ENCODE results near the gene TERT.
"Not testable (repeated sequence)": the region's sequence is repeated elsewhere in the genome, so short reads cannot be mapped to it uniquely, and the experiment has no call there.

TERT gene

DNA sequence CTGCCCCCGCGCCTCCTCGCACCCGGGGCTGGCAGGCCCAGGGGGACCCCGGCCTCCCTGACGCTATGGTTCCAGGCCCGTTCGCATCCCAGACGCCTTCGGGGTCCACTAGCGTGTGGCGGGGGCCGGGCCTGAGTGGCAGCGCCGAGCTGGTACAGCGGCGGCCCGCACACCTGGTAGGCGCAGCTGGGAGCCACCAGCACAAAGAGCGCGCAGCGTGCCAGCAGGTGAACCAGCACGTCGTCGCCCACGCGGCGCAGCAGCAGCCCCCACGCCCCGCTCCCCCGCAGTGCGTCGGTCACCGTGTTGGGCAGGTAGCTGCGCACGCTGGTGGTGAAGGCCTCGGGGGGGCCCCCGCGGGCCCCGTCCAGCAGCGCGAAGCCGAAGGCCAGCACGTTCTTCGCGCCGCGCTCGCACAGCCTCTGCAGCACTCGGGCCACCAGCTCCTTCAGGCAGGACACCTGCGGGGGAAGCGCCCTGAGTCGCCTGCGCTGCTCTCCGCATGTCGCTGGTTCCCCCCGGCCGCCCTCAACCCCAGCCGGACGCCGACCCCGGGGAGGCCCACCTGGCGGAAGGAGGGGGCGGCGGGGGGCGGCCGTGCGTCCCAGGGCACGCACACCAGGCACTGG is 548 bp downstream of the TERT start:
- no peak for DNase-seq (ENCODE audit: low spot score)

DNA sequence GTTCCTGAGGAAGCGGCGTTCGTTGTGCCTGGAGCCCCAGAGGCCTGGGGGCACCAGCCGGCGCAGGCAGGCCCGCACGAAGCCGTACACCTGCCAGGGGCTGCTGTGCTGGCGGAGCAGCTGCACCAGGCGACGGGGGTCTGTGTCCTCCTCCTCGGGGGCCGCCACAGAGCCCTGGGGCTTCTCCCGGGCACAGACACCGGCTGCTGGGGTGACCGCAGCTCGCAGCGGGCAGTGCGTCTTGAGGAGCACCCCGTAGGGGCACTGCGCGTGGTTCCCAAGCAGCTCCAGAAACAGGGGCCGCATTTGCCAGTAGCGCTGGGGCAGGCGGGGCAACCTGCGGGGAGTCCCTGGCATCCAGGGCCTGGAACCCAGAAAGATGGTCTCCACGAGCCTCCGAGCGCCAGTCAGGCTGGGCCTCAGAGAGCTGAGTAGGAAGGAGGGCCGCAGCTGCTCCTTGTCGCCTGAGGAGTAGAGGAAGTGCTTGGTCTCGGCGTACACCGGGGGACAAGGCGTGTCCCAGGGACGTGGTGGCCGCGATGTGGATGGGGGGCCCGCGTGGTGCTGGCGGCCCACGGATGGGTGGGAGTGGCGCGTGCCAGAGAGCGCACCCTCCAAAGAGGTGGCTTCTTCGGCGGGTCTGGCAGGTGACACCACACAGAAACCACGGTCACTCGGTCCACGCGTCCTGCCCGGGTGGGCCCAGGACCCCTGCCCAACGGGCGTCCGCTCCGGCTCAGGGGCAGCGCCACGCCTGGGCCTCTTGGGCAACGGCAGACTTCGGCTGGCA is 1.3 kb downstream of the TERT start:
- DNase-seq (ENCODE audit: low spot score) = peak; percentile 22

DNA sequence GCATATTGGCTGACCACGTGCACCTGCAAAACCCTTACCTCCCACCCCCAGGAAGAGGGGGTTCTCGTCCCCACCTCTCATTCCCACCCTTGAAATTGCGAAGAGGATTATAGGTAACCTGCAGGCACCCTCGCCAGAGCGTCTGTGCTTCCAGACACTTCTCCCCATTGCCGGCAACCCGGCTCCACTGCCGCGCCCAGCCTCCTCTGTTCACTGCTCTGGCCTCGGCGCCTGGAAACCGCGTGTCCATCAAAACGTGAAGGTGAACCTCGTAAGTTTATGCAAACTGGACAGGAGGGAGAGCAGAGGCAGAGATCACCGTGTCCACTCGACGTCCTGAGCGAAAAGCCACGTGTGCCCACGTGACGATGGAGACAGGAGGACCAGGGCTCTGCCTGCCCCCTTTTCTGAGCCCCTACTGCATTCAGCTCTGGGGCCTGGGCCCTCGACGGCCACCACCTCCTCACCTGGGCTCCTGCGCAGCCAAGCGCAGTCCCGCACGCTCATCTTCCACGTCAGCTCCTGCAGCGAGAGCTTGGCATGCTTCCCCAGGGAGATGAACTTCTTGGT is 1.9 kb downstream of the TERT start:
- DNase-seq (ENCODE audit: low spot score) = no peak

DNA sequence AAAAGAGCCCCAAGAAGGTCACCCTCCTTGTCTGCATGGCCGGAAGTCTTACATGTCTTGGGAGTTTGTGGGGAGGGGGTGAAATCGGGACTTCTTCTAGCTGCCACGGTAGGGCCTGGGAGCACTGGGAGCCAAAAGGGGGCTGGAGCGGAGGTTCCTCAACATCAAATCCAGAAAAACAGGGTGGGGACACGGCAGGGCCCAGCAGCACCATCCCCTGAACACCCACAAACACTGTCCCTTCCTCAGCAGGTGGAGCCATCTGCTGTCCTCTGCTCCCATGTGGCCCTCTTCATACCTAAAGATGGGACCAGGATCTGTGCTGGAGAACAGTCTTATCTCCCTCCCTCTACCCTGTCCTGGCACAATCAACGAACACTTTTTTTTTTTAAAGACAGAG is 2.7 kb downstream of the TERT start:
- no peak for DNase-seq (ENCODE audit: low spot score)

DNA sequence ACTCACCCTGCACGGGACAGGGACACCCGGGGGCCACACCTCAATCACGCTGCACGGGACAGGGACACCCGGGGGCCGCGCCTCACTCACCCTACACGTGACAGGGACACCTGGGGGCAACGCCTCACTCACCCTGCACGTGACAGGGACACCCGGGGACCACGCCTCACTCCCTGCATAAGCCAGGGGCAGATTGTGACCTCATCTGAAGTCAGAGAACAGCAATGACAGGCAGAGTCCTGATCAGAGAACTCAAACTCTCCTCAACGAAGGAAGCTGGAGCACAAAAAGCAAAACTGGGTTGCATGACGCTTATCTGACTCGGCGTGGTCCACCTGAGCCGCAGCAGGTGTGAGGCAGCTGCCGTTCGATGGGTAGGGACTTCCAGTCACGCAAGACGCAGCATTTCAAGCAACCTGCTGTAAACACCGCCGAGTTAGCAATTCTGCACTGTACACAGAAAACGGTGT is 3.2 kb downstream of the TERT start:
- no peak for DNase-seq (ENCODE audit: low spot score)

DNA sequence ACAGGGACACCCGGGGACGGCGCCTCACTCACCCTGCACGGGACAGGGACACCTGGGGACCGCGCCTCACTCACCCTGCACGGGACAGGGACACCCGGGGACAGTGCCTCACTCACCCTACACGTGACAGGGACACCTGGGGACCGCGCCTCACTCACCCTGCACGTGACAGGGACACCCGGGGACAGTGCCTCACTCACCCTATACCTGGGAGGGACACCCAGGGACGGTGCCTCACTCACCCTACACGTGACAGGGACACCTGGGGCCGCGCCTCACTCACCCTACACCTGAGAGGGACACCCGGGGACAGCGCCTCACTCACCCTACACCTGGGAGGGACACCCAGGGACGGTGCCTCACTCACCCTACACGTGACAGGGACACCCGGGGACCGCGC is 3.9 kb downstream of the TERT start:
- not testable (repeated sequence) for DNase-seq (ENCODE audit: low spot score)

DNA sequence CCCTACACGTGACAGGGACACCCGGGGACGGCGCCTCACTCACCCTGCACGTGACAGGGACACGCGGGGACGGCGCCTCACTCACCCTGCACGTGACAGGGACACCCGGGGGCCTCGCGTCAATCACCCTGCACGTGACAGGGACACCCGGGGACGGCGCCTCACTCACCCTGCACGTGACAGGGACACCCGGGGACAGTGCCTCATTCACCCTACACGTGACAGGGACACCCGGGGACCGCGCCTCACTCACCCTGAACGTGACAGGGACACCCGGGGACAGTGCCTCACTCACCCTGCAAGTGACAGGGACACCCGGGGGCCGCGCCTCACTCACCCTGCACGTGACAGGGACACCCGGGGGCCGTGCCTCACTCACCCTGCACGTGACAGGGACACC is 5.3 kb downstream of the TERT start:
- DNase-seq (ENCODE audit: low spot score) = not testable (repeated sequence)

DNA sequence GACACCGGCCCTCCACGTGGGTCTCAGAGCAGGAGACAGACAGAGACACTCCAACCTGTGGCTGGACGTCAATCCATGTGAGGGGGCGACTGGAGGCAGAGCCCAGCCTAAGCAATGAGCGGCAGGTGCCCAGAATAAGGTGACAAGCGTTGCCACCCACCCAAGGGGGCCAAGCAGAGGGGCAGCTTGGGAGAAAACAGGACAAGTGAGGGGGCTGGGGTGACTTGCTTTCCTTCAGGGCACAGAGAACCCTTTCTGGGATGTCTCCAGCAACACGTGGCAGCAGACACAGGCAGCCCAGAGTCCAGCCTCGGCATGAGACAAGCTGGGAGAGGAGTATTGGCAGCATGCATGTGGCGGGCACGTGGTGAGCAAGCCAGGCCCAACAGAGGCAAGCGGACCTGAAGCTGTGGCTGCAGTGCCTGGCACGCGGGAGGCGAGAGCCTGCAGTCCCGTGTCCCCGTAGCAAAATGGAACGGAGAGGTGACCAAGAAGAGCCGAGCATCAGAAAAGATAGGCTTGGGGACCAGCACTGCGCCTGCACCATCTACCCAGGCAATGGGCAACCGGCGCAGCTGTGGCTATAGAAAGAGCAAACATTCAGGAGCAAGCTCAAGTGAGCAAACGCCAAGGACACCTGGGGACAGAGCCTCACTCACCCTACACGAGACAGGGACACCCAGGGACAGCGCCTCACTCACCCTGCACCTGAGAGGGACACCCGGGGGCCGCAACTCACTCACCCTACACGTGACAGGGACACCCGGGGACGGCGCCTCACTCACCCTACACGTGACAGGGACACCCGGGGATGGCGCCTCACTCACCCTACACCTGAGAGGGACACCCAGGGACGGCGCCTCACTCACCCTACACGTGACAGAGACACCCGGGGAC is 6.2 kb downstream of the TERT start:
- no peak for DNase-seq (ENCODE audit: low spot score)

DNA sequence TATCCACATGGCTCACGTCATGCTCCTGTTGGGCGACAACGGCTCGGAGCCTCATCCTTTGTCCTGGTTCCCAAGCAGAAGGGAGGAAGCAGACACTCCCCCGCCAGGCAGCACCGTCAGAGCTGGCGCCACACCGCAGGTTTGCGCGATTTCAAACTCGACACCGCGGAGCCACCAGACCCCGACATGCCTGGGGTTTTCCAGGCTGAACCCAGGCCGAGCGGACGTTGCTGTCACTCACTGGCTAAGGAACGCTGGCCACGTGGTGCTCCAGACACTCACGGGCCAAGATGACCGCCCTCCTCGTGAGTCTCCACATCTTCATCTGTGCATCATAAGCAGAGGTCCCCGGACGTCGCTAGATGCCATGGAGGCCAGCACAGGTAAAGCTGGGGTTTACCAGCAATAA is 9.0 kb downstream of the TERT start:
- no peak for DNase-seq (ENCODE audit: low spot score)

DNA sequence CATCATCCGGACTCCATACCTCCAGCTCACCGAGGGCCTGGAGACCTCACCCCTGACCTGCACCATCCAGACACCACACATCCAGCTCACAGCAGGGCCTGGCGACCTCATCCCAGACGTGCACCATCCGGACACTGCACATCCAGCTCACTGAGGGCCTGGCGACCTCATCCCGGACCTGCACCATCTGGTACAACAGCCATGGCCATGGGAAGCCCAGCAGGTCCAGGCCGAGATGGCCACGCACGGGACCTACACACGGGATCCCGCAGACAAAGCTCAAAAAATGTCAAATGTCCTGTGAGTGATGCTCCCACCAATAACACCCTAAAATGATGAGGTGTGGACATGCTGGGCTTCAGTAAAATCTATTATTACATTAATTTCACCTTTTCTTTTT is 9.7 kb downstream of the TERT start:
- DNase-seq (ENCODE audit: low spot score) = no peak

DNA sequence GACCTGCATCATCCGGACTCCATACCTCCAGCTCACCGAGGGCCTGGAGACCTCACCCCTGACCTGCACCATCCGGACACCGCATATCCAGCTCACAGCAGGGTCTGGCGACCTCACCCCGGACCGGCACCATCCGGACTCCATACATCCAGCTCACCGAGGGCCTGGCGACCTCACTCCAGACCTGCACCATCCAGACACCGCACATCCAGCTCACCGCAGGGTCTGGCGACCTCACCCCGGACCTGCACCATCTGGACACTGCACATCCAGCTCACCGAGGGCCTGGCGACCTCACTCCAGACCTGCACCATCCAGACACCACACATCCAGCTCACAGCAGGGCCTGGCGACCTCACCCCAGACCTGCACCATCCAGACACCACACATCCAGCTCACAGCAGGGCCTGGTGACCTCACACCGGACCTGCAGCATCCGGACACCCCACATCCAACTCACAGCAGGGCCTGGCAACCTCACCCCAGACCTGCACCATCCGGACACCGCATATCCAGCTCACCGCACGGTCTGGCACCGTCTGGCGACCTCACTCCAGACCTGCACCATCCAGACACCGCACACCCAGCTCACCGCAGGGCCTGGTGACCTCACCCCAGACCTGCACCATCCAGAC is 10.4 kb downstream of the TERT start:
- not testable (repeated sequence) for DNase-seq (ENCODE audit: low spot score)

DNA sequence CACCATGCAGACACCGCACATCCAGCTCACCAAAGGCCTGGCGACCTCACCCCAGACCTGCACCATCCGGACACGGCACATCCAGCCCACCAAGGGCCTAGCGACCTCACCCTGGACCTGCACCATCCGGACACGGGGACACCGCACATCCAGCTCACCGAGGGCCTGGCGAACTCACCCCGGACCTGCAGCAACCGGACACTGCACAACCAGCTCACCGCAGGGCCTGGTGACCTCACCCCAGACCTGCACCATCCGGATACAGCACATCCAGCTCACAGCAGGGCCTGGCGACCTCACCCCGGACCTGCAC is 11.2 kb downstream of the TERT start:
- DNase-seq (ENCODE audit: low spot score) = not testable (repeated sequence)

DNA sequence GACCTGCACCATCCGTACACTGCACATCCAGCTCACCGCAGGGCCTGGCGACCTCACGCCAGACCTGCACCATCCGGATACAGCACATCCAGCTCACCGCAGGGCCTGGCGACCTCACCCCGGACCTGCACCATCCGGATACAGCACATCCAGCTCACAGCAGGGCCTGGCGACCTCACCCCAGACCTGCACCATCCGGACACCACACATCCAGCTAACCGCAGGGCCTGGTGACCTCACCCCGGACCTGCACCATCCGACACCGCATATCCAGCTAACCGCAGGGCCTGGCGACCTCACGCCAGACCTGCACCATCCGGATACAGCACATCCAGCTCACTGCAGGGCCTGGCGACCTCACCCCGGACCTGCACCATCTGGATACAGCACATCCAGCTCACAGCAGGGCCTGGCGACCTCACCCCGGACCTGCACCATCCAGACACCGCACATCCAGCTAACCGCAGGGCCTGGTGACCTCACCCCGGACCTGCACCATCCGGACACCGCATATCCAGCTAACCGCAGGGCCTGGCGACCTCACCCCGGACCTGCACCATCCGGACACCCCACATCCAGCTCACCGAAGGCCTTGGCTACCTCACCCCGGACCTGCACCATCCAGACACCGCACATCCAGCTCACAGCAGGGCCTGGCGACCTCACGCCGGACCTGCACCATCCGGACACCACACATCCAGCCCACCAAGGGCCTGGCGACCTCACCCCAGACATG is 11.7 kb downstream of the TERT start:
- not testable (repeated sequence) for DNase-seq (ENCODE audit: low spot score)

DNA sequence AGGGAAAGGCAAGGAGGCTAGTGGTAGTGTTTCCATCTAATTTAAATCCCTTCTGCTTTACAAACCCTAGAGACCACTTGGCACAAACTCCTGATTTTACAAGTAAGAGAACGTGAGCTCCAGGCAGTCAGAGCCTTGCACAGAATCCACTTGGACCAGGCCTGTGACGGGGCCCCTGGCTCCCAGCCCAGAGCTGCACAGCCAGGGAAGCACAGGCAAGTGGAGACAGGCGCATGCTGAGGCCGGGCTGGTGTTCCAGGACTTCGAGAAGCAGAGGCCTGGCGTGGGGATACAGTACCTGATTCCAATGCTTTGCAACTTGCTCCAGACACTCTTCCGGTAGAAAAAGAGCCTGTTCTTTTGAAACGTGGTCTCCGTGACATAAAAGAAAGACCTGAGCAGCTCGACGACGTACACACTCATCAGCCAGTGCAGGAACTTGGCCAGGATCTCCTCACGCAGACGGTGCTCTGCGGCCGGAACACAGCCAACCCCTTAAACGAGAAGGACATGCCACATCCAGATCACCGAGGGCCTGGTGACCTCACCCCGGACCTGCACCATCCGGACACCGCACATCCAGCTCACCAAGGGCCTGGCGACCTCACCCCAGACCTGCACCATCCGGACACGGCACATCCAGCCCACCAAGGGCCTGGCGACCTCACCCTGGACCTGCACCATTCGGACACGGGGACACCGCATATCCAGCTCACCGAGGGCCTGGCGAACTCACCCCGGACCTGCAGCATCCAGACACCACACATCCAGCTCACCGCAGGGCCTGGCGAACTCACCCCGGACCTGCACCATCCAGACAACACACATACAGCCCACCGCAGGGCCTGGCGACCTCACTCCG is 12.5 kb downstream of the TERT start:
- no peak for DNase-seq (ENCODE audit: low spot score)

DNA sequence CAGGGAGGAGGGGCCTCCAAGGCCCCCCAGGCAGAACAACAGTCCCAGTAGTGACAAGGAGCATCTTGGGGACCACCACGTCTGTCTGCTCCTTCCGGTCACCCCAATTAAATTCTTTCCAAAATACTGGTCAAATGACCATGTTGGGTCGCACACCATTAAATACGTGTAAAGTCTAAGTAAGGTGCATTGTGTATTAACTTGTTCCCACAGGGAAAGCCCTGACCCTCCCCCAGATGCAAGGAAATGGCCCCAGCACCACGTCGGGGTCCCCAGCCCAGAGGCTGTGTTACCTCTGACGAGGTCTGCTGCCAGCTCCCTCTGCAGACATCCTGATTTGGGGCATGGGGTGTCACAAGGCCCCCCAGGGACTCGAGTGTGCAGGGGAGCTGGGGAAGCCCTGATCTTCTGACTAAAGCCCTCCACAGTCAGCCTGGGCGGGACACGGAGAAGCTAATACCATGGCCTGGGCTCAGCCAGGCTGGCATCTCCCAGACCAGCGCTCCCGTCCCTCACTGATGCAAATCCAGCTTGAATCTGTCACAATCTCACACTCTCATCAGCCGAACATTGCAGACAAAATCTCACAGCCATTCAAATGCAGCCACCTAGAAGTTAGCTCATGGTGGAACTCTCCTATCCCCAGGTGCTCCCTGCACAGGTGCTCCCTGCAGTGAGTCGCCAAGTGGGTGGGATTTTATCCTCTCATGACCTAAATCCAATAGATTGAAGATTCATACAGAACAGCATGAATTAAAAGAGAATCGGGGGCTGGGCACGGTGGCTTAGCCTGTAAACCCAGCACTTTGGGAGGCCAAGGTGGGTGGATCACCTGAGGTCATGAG is 13.6 kb downstream of the TERT start:
- DNase-seq (ENCODE audit: low spot score) = no peak

DNA sequence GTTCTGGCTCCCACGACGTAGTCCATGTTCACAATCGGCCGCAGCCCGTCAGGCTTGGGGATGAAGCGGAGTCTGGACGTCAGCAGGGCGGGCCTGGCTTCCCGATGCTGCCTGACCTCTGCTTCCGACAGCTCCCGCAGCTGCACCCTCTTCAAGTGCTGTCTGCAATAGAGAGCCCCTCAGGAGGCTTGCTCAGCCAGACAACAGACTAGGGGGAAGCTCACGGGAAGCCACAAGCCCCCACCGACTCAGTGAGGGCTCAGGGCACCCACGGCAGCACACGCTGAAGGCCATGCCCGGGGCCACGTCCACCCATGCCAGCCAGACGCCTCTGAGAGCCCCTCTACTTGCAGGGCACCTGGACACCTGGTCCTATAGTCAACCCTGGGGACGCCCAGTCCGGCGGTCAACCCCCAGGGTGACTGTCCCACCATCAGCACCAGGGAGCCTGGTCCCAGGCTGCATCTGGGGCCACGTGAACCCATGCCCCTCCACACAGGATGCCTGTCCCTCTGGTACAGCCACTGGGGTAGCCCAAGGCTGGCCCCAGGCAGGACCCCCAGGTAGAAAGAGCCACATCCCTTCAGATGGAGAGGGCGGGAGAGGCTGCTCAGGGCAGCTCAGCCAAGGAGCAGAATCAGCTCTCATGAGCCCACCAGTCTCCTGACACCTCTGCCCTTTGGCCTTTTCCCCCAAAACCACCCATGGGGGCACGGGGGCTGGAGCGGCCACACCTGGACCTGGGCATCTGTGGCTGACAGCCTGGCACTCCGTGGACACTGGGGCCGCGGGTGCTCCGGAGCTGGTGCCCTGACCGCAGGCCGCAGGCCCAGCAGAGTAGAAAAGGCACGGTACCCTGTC is 14.5 kb downstream of the TERT start:
- DNase-seq (ENCODE audit: low spot score) = no peak

DNA sequence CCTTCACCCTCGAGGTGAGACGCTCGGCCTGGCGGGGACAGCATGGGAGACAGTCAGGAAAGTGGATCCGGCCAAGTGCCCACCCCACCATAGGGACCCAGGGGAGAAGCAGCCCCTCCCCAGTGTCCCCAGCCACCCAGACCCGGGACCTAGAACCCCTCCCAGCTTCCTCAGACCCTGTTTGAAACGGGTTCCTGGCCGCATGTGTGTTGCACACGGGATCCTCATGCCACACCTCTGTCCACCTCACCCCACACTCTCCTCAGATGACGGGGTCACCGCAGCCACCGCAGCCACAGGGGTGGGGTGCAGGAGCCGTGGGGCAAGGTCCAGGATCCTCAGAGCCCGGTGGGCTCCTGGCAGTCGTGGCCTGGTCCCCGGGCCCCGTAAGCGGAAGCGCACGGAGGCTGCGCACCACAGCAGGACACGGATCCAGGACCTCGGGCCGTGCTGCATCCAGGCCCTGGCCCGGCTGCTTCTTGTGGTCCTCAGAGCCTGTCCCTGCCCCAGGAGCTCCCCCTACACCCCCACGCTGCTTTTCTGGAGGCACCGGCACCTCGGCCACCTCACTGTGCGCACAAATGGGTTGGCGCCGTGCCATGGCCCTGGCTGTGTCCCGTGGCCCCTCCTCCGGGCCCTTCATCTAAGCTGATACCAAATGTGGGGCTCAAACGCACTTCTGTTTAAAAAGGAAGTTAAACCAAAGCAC is 15.3 kb downstream of the TERT start:
- no peak for DNase-seq (ENCODE audit: low spot score)
